ENCODE measurements around the gene PPFIBP2. TPM values are rescaled to one million over a fixed set of nuclear protein-coding genes. Genes with fewer than 3 reads are reported as not detected.

Gene PPFIBP2
- total and polyA plus RNA-seq, 10 of the 15 experiments (the other 5 are each of a cell fraction or from before 2014, with no cell fraction given) = 17.3 to 56.3 (median 39.2) TPM

DNA sequence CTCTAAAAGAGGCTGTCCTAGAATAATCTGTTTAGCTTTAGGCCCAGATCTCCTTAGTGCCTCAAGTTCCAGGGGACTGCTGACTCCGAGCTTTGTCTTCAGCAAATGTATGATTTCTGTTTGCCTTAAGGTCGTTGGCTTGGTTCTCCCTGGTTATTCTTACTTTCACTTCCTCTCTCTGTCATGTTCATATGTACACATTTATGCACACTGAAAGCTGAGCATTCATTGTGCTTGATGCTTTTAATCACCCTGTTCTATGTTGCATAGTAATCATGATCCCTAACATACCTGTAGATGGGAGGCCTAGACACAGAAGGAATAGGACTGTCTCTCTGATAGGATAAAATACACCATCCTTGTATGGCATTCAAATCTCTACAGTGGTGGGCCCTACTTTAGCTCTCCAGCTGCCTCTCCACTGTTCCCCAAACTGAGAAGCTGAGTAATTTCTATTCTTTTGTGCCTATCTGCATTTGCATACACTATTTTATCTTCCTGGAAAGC lies 7.2 kb downstream of the PPFIBP2 start (continued):
- TF ChIP-seq, protein P1, sequence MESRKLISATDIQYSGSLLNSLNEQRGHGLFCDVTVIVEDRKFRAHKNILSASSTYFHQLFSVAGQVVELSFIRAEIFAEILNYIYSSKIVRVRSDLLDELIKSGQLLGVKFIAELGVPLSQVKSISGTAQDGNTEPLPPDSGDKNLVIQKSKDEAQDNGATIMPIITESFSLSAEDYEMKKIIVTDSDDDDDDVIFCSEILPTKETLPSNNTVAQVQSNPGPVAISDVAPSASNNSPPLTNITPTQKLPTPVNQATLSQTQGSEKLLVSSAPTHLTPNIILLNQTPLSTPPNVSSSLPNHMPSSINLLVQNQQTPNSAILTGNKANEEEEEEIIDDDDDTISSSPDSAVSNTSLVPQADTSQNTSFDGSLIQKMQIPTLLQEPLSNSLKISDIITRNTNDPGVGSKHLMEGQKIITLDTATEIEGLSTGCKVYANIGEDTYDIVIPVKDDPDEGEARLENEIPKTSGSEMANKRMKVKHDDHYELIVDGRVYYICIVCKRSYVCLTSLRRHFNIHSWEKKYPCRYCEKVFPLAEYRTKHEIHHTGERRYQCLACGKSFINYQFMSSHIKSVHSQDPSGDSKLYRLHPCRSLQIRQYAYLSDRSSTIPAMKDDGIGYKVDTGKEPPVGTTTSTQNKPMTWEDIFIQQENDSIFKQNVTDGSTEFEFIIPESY (IDR thresholded peaks at IDR 0.05) = no peak
- no peak for TF ChIP-seq KDM1A (IDR thresholded peaks at IDR 0.05; ENCODE audit: borderline replicate concordance)
- no peak for TF ChIP-seq POLR2AphosphoS5 (IDR thresholded peaks at IDR 0.05; ENCODE audit: low read length)
- no peak for TF ChIP-seq SMARCA5 (IDR thresholded peaks at IDR 0.05)
- TF ChIP-seq, protein P2, sequence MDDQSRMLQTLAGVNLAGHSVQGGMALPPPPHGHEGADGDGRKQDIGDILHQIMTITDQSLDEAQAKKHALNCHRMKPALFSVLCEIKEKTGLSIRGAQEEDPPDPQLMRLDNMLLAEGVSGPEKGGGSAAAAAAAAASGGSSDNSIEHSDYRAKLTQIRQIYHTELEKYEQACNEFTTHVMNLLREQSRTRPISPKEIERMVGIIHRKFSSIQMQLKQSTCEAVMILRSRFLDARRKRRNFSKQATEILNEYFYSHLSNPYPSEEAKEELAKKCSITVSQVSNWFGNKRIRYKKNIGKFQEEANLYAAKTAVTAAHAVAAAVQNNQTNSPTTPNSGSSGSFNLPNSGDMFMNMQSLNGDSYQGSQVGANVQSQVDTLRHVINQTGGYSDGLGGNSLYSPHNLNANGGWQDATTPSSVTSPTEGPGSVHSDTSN (IDR thresholded peaks at IDR 0.05; ENCODE audit: insufficient replicate concordance, low read depth, low read length) = no peak
- peak; percentile 62 for TF ChIP-seq RUNX3 (IDR thresholded peaks at IDR 0.05; ENCODE audit: low read length)
- TF ChIP-seq EED (IDR thresholded peaks at IDR 0.05; ENCODE audit: low read depth) = peak; percentile 80
- 0 out of 4 replicates have a peak, but pooled peaks of 1 of the 2 experiments have one; percentile 38 for TF ChIP-seq ETV6 (conservative IDR thresholded peaks at IDR 0.05 in 1 of 2, IDR thresholded peaks at IDR 0.05 in 1 of 2; ENCODE audit: borderline replicate concordance in 1 of 2, low read depth in 1 of 2)
- TF ChIP-seq NRF1 (conservative IDR thresholded peaks at IDR 0.05; ENCODE audit: low read depth, low read length) = no peak
- TF ChIP-seq, protein P3, sequence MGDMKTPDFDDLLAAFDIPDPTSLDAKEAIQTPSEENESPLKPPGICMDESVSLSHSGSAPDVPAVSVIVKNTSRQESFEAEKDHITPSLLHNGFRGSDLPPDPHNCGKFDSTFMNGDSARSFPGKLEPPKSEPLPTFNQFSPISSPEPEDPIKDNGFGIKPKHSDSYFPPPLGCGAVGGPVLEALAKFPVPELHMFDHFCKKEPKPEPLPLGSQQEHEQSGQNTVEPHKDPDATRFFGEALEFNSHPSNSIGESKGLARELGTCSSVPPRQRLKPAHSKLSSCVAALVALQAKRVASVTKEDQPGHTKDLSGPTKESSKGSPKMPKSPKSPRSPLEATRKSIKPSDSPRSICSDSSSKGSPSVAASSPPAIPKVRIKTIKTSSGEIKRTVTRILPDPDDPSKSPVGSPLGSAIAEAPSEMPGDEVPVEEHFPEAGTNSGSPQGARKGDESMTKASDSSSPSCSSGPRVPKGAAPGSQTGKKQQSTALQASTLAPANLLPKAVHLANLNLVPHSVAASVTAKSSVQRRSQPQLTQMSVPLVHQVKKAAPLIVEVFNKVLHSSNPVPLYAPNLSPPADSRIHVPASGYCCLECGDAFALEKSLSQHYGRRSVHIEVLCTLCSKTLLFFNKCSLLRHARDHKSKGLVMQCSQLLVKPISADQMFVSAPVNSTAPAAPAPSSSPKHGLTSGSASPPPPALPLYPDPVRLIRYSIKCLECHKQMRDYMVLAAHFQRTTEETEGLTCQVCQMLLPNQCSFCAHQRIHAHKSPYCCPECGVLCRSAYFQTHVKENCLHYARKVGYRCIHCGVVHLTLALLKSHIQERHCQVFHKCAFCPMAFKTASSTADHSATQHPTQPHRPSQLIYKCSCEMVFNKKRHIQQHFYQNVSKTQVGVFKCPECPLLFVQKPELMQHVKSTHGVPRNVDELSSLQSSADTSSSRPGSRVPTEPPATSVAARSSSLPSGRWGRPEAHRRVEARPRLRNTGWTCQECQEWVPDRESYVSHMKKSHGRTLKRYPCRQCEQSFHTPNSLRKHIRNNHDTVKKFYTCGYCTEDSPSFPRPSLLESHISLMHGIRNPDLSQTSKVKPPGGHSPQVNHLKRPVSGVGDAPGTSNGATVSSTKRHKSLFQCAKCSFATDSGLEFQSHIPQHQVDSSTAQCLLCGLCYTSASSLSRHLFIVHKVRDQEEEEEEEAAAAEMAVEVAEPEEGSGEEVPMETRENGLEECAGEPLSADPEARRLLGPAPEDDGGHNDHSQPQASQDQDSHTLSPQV (IDR thresholded peaks at IDR 0.05) = no peak
- TF ChIP-seq SIN3A (IDR thresholded peaks at IDR 0.05; ENCODE audit: low read depth, low read length) = 0 out of 2 replicates have a peak, but pooled peaks have one; percentile 17
- no peak for TF ChIP-seq RB1 (IDR thresholded peaks at IDR 0.05; ENCODE audit: borderline replicate concordance)
- TF ChIP-seq, protein P4, sequence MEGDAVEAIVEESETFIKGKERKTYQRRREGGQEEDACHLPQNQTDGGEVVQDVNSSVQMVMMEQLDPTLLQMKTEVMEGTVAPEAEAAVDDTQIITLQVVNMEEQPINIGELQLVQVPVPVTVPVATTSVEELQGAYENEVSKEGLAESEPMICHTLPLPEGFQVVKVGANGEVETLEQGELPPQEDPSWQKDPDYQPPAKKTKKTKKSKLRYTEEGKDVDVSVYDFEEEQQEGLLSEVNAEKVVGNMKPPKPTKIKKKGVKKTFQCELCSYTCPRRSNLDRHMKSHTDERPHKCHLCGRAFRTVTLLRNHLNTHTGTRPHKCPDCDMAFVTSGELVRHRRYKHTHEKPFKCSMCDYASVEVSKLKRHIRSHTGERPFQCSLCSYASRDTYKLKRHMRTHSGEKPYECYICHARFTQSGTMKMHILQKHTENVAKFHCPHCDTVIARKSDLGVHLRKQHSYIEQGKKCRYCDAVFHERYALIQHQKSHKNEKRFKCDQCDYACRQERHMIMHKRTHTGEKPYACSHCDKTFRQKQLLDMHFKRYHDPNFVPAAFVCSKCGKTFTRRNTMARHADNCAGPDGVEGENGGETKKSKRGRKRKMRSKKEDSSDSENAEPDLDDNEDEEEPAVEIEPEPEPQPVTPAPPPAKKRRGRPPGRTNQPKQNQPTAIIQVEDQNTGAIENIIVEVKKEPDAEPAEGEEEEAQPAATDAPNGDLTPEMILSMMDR (IDR thresholded peaks at IDR 0.05 in 2 of 3, conservative IDR thresholded peaks at IDR 0.05 in 1 of 3; ENCODE audit: control insufficient read depth in 2 of 3, extremely low read depth in 1 of 3, insufficient read depth in 1 of 3, low read depth in 3 of 3, low read length in 3 of 3) = no peak
- TF ChIP-seq, protein P5, sequence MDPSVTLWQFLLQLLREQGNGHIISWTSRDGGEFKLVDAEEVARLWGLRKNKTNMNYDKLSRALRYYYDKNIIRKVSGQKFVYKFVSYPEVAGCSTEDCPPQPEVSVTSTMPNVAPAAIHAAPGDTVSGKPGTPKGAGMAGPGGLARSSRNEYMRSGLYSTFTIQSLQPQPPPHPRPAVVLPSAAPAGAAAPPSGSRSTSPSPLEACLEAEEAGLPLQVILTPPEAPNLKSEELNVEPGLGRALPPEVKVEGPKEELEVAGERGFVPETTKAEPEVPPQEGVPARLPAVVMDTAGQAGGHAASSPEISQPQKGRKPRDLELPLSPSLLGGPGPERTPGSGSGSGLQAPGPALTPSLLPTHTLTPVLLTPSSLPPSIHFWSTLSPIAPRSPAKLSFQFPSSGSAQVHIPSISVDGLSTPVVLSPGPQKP (IDR thresholded peaks at IDR 0.05; ENCODE audit: low read depth, low read length) = no peak
- TF ChIP-seq SMAD1 (IDR thresholded peaks at IDR 0.05; ENCODE audit: low read depth, partially characterized antibody) = no peak
- TF ChIP-seq, protein P6, sequence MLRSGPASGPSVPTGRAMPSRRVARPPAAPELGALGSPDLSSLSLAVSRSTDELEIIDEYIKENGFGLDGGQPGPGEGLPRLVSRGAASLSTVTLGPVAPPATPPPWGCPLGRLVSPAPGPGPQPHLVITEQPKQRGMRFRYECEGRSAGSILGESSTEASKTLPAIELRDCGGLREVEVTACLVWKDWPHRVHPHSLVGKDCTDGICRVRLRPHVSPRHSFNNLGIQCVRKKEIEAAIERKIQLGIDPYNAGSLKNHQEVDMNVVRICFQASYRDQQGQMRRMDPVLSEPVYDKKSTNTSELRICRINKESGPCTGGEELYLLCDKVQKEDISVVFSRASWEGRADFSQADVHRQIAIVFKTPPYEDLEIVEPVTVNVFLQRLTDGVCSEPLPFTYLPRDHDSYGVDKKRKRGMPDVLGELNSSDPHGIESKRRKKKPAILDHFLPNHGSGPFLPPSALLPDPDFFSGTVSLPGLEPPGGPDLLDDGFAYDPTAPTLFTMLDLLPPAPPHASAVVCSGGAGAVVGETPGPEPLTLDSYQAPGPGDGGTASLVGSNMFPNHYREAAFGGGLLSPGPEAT (IDR thresholded peaks at IDR 0.05; ENCODE audit: low read depth) = peak; percentile 73
- peak; percentile 96 for TF ChIP-seq PAX8 (IDR thresholded peaks at IDR 0.05)
- peak; percentile 91 for TF ChIP-seq IRF4 (IDR thresholded peaks at IDR 0.05; ENCODE audit: low read depth, low read length)

Measured in GM12878 (cell line).